Adipose tissue (tissue), 3 donors: ENCODE measurements around the gene CMIP. TPM values are rescaled to one million over a fixed set of nuclear protein-coding genes. Genes with fewer than 3 reads are reported as not detected.

ENCODE experiments used
- H3K27ac ChIP-seq: one replicate; pipeline ENCODE4 v1.5.1; 2013; ENCODE audit warnings: low read depth, low read length
- WGBS, 3 donors: extraction: QIAGEN DNeasy Blood & Tissue Kit; methylation state at CpG; one replicate each; pipeline ENCODE4 v1.1.7; 2013; 5-methylcytosine and 5-hydroxymethylcytosine counted together
- polyA plus RNA-seq, 3 donors: library from polyadenylated mRNA; stranded (reverse); fragments of 200-250 nt; gene quantifications; one replicate each; pipeline ENCODE4 v1.2.3, GENCODE V29; 2013
- donor health status: healthy with polysubstance abuse.
- donor health status: Bipolar disorder and iron deficiency.
- donor health status: healthy.

Gene CMIP
- polyA plus RNA-seq, 3 donors: 9.2 to 22.9 (median 13.3) TPM

- no peak overlapping the region for H3K27ac ChIP-seq
- 84 to 92% (median 87%) methylated on average over 16 of the region's 16 CpGs for WGBS, 3 donors
Observed at GRCh38 chr16:81639931-81640680, 195.5 kb downstream of the CMIP start.

GRCh38 chr16:81640681-81641070, 196.1 kb downstream of the CMIP start:
- H3K27ac ChIP-seq: no peak overlapping the region
- WGBS, 3 donors: 90 to 97% (median 95%) methylated on average over 7 of the region's 7 CpGs

GRCh38 chr16:81641395-81642106, 196.9 kb downstream of the CMIP start:
- WGBS, 3 donors: 56 to 85% (median 83%) methylated on average over 18 of the region's 18 CpGs

GRCh38 chr16:81642107-81642436, 197.5 kb downstream of the CMIP start:
- H3K27ac ChIP-seq: no peak overlapping the region
- 85 to 98% (median 94%) methylated on average over 4 of the region's 4 CpGs for WGBS, 3 donors

More at GRCh38 chr16:81641395-81642106, 196.9 kb downstream of the CMIP start:
- H3K27ac ChIP-seq: no peak overlapping the region

- H3K27ac ChIP-seq: no peak overlapping the region
- 75 to 87% (median 81%) methylated on average over 5 of the region's 5 CpGs for WGBS, 3 donors
Observed at GRCh38 chr16:81642943-81643342, 198.3 kb downstream of the CMIP start.

GRCh38 chr16:81645266-81645694, 200.7 kb downstream of the CMIP start:
- no peak overlapping the region for H3K27ac ChIP-seq
- 30 to 73% (median 72%) methylated on average over 20 of the region's 20 CpGs for WGBS, 3 donors

GRCh38 chr16:81645925-81646324, 201.3 kb downstream of the CMIP start:
- no peak overlapping the region for H3K27ac ChIP-seq
- 90 to 98% (median 98%) methylated on average over 4 of the region's 4 CpGs for WGBS, 3 donors

- no peak overlapping the region for H3K27ac ChIP-seq
Observed at GRCh38 chr16:81646561-81646960, 202.0 kb downstream of the CMIP start.

GRCh38 chr16:81647527-81647926, 202.9 kb downstream of the CMIP start:
- 87 to 94% (median 93%) methylated on average over 6 to 8 of the region's 8 CpGs for WGBS, 3 donors
- H3K27ac ChIP-seq: no peak overlapping the region

More at GRCh38 chr16:81646561-81646960, 202.0 kb downstream of the CMIP start:
- WGBS, 3 donors: 84 to 94% (median 92%) methylated on average over 1 of the region's 1 CpG

- no peak overlapping the region for H3K27ac ChIP-seq
- WGBS, 3 donors: 80 to 86% (median 84%) methylated on average over 14 of the region's 14 CpGs
Observed at GRCh38 chr16:81649561-81650184, 205.1 kb downstream of the CMIP start.

GRCh38 chr16:81650281-81650680, 205.7 kb downstream of the CMIP start:
- no peak overlapping the region for H3K27ac ChIP-seq
- WGBS, 3 donors: 91 to 94% (median 93%) methylated on average over 8 of the region's 8 CpGs

GRCh38 chr16:81650982-81651562, 206.5 kb downstream of the CMIP start:
- no peak overlapping the region for H3K27ac ChIP-seq
- 69 to 79% (median 76%) methylated on average over 16 of the region's 16 CpGs for WGBS, 3 donors

GRCh38 chr16:81651758-81652718, 207.4 kb downstream of the CMIP start:
- 77 to 81% (median 81%) methylated on average over 19 of the region's 19 CpGs for WGBS, 3 donors
- no peak overlapping the region for H3K27ac ChIP-seq

- H3K27ac ChIP-seq: no peak overlapping the region
- 76 to 94% (median 90%) methylated on average over 21 of the region's 21 CpGs for WGBS, 3 donors
Observed at GRCh38 chr16:81652798-81653505, 208.3 kb downstream of the CMIP start.

- H3K27ac ChIP-seq: no peak overlapping the region
- 79 to 86% (median 85%) methylated on average over 1 of the region's 1 CpG for WGBS, 3 donors
Observed at GRCh38 chr16:81654346-81654745, 209.7 kb downstream of the CMIP start.

GRCh38 chr16:81655469-81656162, 211.0 kb downstream of the CMIP start:
- WGBS, 3 donors: 71 to 82% (median 79%) methylated on average over 14 of the region's 14 CpGs
- no peak overlapping the region for H3K27ac ChIP-seq

GRCh38 chr16:81657224-81657623, 212.6 kb downstream of the CMIP start:
- H3K27ac ChIP-seq: no peak overlapping the region

More at GRCh38 chr16:81657224-81657623, 212.6 kb downstream of the CMIP start:
- WGBS, 3 donors: 82 to 88% (median 87%) methylated on average over 8 of the region's 8 CpGs
